Amniotic epithelial cell (primary cell): ENCODE results near the gene USP34.
"Not testable (repeated sequence)": the region's sequence is repeated elsewhere in the genome, so short reads cannot be mapped to it uniquely, and the experiment has no call there.

Experiments used
- DNase-seq: peaks from one replicate; pipeline ENCODE4 v3.0.0-alpha.2; 2010; ENCODE audit warnings: low read depth

USP34 gene

GRCh38 chr2:61470965-61471904 is at the start of gene USP34:
TSS of gene USP34 (minus strand) at chr2:61471087. CDS start at chr2:61470692, 395 bp downstream.
- DNase-seq, result peak; percentile 95

- DNase-seq, result no peak
These were observed 49.4 kb upstream of the USP34 start for GRCh38 chr2:61520261-61520660.

DNA sequence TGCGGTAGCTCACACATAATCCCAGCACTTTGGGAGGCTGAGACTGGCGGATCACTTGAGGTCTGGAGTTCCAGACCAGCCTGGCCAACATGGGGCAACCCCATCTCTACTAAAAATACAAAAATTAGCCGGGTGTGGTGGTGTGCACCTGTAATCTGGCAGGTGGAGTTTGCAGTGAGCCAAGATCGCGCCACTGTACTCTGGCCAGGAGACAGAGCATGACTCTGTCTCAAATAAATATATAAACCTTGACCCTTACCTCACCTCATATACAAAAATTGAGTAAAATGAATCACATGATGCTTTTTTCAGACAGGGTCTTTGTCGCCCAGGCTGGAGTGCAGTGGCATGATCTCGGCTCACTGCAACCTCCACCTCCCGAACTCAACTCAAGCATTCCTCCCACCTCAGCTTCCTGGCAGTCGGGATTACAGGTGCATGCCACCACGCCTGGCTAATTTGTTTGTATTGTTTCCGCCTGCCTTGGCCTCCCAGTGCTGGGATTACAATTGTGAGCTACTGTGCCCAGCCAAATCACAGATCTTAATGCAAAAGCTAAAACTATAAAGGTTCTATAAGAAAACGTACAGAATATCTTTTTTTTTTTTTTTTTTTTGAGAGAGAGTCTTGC is 42.0 kb upstream of the USP34 start:
- DNase-seq, result no peak

GRCh38 chr2:61510674-61511671 is 40.1 kb upstream of the USP34 start:
- DNase-seq, result peak; percentile 78

DNA sequence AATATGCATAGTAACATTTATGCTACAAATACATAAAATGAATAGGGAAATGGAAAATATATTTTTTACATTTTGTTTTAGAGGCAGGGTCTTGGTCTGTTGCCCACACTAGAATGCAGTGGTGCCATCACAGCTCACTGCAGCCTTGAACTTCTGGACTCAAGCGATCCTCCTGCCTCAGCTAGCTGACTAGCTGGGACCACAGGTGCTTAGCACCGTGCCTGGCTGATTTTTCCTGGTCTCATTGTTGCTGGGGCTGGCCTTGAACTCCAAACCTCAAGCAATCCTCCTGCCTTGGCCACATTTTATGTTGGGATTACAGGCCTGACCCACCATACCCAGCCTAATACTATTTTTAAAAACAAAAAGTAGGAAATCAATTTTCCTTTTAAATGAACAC is 34.1 kb upstream of the USP34 start:
- DNase-seq, result no peak

GRCh38 chr2:61499060-61499459 is 28.2 kb upstream of the USP34 start:
- no peak for DNase-seq

DNA sequence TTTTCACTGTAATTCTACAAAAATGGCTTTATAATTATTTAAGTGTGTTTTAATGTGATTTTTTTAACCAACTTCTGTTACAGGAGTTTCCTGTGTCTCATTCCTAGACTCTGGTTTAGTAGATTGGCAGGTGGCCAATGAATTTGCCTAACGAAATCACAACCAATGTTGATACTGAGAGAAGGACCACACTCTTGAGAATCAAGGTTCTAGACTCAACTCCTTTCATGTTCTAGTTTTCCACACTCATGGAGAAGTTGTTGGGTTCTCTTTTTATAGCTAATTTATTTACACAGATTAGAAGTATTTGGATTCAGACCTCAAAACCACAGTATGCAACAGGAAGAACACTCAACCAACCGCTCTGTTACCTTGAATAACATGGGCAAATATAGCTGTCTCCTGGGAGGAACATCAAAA is 22.6 kb upstream of the USP34 start:
- peak; percentile 63 for DNase-seq

DNA sequence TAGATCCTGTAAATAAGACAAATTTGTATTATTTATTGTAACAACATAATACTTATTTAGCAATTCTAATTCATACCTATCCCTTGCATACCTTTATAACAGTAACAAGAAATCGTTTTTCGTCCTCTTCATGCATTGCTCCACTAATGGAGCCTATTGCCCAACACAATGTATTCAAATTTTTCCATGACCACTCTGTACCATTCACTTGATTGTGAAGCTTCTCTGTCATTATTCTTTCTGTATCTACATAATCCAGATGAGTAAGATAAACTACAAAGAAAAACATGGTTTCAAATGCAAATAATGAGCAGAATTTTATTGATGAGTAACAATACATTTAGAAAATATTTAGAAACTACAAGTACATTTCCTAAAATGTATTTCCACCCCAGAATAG is 21.6 kb upstream of the USP34 start:
- DNase-seq, result peak; percentile 51

- DNase-seq, result no peak
These were observed 14.4 kb upstream of the USP34 start for GRCh38 chr2:61485281-61485680.

DNA sequence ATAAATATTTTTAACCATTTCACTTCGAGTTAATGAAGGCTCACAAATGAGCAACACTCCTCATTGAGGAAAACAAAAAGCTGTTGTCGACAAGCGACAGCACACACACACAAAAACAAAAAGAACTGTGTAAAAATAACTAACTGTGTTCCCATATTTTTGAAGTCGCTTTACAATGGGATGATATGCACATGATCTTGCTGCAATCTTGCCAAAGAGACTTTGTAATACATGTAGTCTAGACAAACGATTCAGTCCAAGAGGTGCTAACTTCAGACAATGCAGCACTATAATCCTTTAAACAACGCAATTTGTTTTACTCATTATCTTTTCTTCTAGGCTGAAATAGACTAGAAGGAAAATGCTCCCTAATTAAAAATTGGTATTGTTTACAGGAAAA is 7.2 kb upstream of the USP34 start:
- no peak for DNase-seq

- DNase-seq, result not testable (repeated sequence)
These were observed 6.2 kb upstream of the USP34 start for GRCh38 chr2:61476929-61477589.

- DNase-seq, result peak; percentile 26
These were observed 1.3 kb upstream of the USP34 start for GRCh38 chr2:61471905-61472805.

DNA sequence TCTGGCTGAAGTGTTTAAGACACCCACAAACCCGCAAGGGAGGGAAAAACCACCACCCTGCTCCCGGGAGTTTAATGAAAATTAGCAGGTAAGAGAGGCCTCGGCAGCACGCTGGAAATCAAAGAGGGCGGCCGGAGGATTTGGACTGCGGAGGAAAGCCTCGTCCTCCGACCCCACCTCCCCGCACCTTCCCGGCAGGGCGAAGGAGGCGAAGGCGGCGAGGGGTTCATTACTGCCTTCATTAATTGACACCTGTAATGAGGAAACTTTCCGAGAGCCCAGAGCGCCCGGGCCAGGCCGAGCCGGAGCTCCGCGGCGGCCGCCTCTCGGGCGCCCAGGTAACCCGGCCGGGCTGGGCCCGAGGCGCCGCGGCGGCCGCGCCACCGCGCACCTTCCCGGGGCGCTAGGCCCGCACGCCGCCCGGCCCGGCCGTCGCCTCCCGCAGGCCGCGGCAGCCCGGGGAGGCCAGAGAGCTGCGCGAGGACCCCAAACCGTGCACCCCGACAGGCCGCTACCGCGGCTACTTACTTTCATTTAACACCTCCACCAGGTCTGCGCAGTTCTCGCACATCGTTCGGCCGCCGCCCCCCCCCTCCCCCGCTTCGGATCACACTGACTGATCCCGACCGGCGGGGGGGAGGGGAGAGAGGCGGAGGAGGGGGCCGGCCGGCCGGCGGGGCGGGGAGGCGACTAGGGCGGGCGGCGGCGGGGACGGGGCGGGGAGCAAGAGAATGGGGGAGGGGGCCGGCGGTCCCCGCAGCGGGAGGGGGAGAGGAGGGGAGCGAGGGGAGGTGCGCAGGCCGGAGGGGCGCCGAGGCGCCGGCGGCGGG is 550 bp downstream of the USP34 start:
- DNase-seq, result no peak

DNA sequence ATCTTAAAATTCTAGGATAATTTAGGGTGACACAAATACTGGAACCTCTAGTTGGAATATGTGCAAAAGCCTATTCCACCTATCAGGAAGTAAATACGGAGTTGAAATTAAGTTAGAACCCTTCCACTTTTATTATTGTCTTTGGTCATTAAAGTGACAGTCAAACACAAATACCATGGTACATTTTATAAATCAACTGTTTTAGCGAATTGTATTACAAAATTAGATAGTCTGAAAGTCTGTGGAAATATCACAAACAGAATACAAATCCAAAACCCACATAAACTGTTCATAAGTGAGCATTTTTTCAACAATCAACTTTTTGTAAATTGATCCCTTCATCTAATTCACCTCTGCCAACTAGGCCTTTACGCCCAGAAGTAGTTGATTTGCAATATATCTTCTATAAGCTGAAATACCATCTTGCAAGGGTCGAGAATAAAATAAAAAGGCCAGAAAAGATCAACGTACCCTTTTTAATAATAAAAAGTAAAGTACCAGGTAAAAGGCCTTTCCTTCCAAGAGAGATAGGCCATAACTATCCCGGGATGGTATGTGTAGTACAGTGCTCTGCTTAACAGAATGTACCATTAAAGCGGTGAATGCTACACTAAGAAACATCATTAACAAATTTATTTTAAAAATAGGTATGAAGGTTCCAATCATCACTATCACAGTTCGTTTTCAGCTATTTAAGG is 1.3 kb downstream of the USP34 start:
- no peak for DNase-seq

DNA sequence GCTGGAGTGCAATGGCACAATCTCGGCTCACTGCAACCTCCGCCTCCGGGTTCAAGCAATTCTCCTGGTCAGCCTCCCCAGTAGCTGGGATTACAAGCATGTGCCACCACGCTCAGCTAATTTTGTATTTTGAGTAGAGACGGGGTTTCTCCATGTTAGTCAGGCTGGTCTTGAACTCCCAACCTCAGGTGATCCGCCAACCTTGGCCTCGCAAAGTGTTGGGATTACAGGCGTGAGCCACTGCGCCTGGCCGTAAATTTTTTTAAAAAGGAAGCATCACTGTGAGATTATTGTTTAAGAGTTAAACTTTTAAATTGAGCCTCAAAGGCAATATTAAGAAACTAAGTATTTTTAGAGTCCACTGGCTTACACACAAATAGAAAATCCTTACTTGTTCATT is 2.7 kb downstream of the USP34 start:
- not testable (repeated sequence) for DNase-seq

GRCh38 chr2:61465045-61465444 is 5.8 kb downstream of the USP34 start:
- no peak for DNase-seq

DNA sequence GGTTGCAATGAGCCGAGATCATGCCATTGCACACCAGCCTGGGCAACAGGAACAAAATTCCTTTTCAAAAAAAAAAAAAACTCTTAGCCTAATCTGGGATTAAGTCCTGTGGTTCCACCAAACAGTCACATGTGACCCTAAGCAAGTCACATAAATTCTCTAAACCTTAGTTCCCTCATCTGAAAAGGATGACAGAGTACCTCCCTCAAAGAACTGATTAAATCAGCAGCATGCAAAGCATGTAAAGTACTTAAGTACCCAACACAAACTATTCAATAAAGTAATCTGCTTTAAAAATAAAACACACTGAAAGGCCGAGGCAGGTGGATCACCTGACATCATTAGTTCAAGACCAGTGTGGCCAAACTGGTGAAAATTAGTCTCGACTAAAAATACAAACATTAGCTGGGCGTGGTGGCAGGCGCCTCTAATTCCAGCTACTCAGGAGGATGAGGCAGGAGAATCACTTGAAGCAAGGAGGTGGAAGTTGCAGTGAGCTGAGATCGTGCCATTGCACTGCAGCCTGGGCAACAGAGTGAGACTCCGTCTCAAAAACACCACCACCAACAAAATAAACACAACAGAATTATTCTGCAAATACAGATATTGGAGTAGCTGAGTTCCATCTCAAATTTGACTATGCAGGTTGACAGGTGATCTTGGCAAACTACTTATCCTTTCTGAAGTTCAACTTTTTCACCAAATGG is 7.0 kb downstream of the USP34 start:
- DNase-seq, result no peak

GRCh38 chr2:61461404-61461803 is 9.5 kb downstream of the USP34 start:
- DNase-seq, result no peak
